BJ (cell line): Measurements from ENCODE around the gene GPR39. TPM values are rescaled to one million over a fixed set of nuclear protein-coding genes. Genes with fewer than 3 reads are reported as not detected.

Source experiments
- CTCF ChIA-PET: fragments of 350-600 bp; formaldehyde crosslinking; extraction: SDS; loops from one replicate; lab custom pipeline; 2021; ENCODE audit warnings: antibody characterized with exemption, inconsistent platforms; lab: Yijun Ruan, JAX
- POLR2A ChIA-PET: fragments of 300-600 bp; sonication (Branson Sonifier 250); formaldehyde crosslinking; extraction: SDS; loops from one replicate; lab custom pipeline; 2021; ENCODE audit warnings: antibody characterized with exemption; lab: Charles Lee
- DNase-seq: peaks from one replicate; pipeline ENCODE4 v3.0.0-alpha.2; 2011; ENCODE audit warnings: low read depth
- H3K27me3 ChIP-seq: 2 replicates; pipeline ENCODE4 v1.6.0; 2011; ENCODE audit warnings: low read length; ENCODE audit not compliant: control insufficient read depth, insufficient read depth
- H3K36me3 ChIP-seq: 2 replicates; pipeline ENCODE4 v1.5.1; 2011; ENCODE audit warnings: low read length; ENCODE audit not compliant: control insufficient read depth, insufficient read depth
- H3K4me3 ChIP-seq: 2 replicates; pipeline ENCODE4 v1.5.1; 2011; ENCODE audit warnings: low read depth, mild to moderate bottlenecking, control low read depth, low read length
- CTCF ChIP-seq: IDR thresholded peaks from 2 replicates; pipeline ENCODE4 v1.5.1; 2011; ENCODE audit warnings: low read depth, mild to moderate bottlenecking, control low read depth, inconsistent platforms, low read length, moderate library complexity; ENCODE audit not compliant: insufficient read depth
- polyA plus RNA-seq: library from polyadenylated mRNA; depleted of rRNA; stranded (reverse); fragments of >200 nt; gene quantifications from 2 replicates; pipeline ENCODE4 v1.2.3, GENCODE V29; 2011

The GPR39 gene
- polyA plus RNA-seq, 1 experiment = 2.3 TPM

- CTCF ChIA-PET = no interaction called here
- DNase-seq = no peak
- H3K4me3 ChIP-seq = no peak overlapping the region
- H3K36me3 ChIP-seq = no peaks in the 10 kb centered on the region
- no peaks in the 10 kb centered on the region for H3K27me3 ChIP-seq
- TF ChIP-seq CTCF = no peak
- POLR2A ChIA-PET = no interaction called here
These were observed 188.9 kb downstream of the GPR39 start for GRCh38 chr2:132605236-132606180.

DNA sequence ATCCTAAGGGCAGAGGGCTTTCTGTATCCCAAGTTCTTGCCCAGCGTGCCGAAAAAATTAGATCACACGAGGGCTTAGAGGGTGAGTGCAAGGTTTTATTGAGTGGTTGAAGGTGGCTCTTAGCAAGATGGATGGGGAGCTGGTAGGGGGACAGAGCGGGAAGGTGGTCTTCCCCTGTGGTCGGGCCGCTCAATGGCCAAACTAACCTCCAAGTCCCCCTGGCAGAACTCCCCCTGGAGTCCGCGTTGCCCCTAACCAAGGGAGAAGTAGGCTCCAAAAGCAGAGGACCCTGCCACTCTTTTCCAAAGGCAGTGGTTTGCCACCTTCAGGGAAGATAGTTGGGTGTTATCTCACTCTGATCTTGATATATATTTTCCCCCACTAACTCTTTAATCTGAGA is 190.0 kb downstream of the GPR39 start:
- TF ChIP-seq CTCF = no peak
- no peak for DNase-seq
- POLR2A ChIA-PET = no interaction called here
- no peak overlapping the region for H3K4me3 ChIP-seq
- CTCF ChIA-PET = no interaction called here
- H3K36me3 ChIP-seq = no peaks in the 10 kb centered on the region
- H3K27me3 ChIP-seq = no peaks in the 10 kb centered on the region

DNA sequence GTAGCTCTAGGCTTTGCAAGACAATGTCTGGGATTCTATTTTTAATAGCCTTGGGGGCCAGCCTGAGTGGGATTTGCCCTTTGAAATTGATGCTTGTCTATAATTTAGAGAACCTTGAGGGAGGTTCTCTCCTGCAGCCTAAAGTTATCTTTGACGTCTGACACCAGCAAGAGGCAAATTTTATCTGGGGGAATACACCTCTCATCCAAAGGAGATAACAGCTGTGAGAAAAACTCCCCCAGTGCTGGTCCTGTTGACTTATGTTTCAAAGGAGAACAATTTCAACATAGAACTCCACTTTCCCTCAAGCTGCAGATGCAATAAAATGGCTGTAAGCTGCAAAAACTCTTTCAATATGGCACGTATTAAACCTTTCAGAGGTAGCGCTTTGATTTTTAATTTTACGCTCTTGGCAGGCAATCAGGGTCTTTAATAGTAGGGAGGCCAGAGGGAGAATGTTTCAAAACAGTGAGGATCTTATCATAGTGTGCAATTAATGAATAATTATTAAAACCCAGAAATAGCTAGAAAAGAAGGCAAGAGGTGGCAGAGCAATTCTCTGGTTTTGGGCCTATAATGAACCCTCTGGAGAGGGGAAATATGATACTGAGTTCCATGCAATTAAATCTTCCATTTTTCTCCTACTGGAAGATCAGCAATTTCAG is 191.0 kb downstream of the GPR39 start:
- ChIA-PET CTCF (interaction anchor here (0.6 kb wide), 1 partner anchor 84 kb away, joined by 3 read pairs; no protein-coding TSS in a partner anchor), POLR2A (no interaction called here)
- DNase-seq = no peak
- no peaks in the 10 kb centered on the region for H3K27me3 ChIP-seq
- H3K4me3 ChIP-seq = no peak overlapping the region
- TF ChIP-seq CTCF = no peak
- no peaks in the 10 kb centered on the region for H3K36me3 ChIP-seq

- H3K27me3 ChIP-seq = no peaks in the 10 kb centered on the region
- H3K36me3 ChIP-seq = no peaks in the 10 kb centered on the region
- no peak for DNase-seq
- ChIA-PET POLR2A (no interaction called here), CTCF (no interaction called here)
- TF ChIP-seq CTCF = no peak
- H3K4me3 ChIP-seq = no peak overlapping the region
These were observed 191.7 kb downstream of the GPR39 start for GRCh38 chr2:132608311-132608710.
